ENCODE measurements around the gene DRD1. TPM values are rescaled to one million over a fixed set of nuclear protein-coding genes. Genes with fewer than 3 reads are reported as not detected.

DRD1 gene
- not detected in 2 replicates for total RNA-seq

GRCh38 chr5:175444060-175444904, at the start of gene DRD1:
TSS of gene DRD1 (minus strand) at chr5:175444182. CDS start at chr5:175443099, 1,083 bp downstream.

GRCh38 chr5:175478384-175479124, 34.6 kb upstream of the DRD1 start, which contains the start of gene SFXN1:
TSS of gene SFXN1 (plus strand) at chr5:175478560. CDS start at chr5:175492104, 13,544 bp downstream.

Other genes starting within 250 kb of the DRD1 start
- 34.0 and 45.0 TPM in 2 replicates for gene SFXN1, start 34.4 kb upstream of the DRD1 start, total RNA-seq
- gene HRH2, start 213.9 kb upstream of the DRD1 start, total RNA-seq, result 1.6 TPM in 1 of 2 replicates, not detected in the other